Measurements from ENCODE around the gene TGFBI. TPM values are rescaled to one million over a fixed set of nuclear protein-coding genes. Genes with fewer than 3 reads are reported as not detected.

The TGFBI gene
- total RNA-seq, 4 donors from 2014 or later: 38.4 to 48.0 (median 40.0) TPM

DNA sequence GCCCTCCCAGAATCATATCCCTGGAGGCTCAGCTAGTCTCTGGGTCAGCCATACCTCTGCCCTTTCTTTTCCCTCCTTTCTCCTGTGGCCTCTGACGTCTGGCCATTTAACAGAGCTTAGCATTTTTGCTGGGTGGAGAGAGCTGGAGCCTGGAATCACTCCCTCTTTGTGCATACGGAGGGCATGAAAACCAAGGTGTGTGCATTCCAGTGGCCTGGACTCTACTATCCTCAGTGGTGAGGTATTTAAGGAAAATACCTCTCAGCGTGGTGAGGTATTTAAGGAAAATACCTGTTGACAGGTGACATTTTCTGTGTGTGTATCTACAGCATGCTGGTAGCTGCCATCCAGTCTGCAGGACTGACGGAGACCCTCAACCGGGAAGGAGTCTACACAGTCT lies 27.5 kb downstream of the TGFBI start:
- intact Hi-C loops (cut with DNase I; ENCODE audit: low total_unique reads): no loop called here

GRCh38 chr5:136056771-136057335 lies 28.1 kb downstream of the TGFBI start:
- TF ChIP-seq, protein P1, sequence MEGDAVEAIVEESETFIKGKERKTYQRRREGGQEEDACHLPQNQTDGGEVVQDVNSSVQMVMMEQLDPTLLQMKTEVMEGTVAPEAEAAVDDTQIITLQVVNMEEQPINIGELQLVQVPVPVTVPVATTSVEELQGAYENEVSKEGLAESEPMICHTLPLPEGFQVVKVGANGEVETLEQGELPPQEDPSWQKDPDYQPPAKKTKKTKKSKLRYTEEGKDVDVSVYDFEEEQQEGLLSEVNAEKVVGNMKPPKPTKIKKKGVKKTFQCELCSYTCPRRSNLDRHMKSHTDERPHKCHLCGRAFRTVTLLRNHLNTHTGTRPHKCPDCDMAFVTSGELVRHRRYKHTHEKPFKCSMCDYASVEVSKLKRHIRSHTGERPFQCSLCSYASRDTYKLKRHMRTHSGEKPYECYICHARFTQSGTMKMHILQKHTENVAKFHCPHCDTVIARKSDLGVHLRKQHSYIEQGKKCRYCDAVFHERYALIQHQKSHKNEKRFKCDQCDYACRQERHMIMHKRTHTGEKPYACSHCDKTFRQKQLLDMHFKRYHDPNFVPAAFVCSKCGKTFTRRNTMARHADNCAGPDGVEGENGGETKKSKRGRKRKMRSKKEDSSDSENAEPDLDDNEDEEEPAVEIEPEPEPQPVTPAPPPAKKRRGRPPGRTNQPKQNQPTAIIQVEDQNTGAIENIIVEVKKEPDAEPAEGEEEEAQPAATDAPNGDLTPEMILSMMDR (IDR thresholded peaks at IDR 0.05 in 4 of 5, conservative IDR thresholded peaks at IDR 0.05 in 1 of 5): no peak
- H3K27ac ChIP-seq: peak overlapping the region in 2 of 4 donors; percentile 33 to 57
- H3K4me3 ChIP-seq: no peak overlapping the region
- peaks cover 0 to 11% of the 10 kb centered on the region in 2 donors for H3K4me1 ChIP-seq
- intact Hi-C loops (cut with DNase I; ENCODE audit: low total_unique reads) (no loop called here), in situ Hi-C loops (cut with MboI; ENCODE audit: low sequenced_read_pairs in 4 of 4) (no loop called here)
- H3K27me3 ChIP-seq: no peaks in the 10 kb centered on the region
- DNase-seq: no peak
- no peak for ATAC-seq
- no peaks in the 10 kb centered on the region for H3K9me3 ChIP-seq
- no peaks in the 10 kb centered on the region for H3K36me3 ChIP-seq

More for the DNA sequence above, 27.5 kb downstream of the TGFBI start:
- Histone ChIP-seq H3K4me1 (peaks cover 0 to 11% of the 10 kb centered on the region in 2 donors), H3K36me3 (no peaks in the 10 kb centered on the region), H3K9me3 (no peaks in the 10 kb centered on the region), H3K27me3 (no peaks in the 10 kb centered on the region), H3K27ac (no peak overlapping the region), H3K4me3 (no peak overlapping the region)
- in situ Hi-C loops (cut with MboI; ENCODE audit: low sequenced_read_pairs in 4 of 4): no loop called here
- ATAC-seq: no peak
- no peak for DNase-seq
- no peak for TF ChIP-seq POLR2A (IDR thresholded peaks at IDR 0.05)
- TF ChIP-seq, protein P1 (IDR thresholded peaks at IDR 0.05 in 4 of 5, conservative IDR thresholded peaks at IDR 0.05 in 1 of 5): no peak

DNA sequence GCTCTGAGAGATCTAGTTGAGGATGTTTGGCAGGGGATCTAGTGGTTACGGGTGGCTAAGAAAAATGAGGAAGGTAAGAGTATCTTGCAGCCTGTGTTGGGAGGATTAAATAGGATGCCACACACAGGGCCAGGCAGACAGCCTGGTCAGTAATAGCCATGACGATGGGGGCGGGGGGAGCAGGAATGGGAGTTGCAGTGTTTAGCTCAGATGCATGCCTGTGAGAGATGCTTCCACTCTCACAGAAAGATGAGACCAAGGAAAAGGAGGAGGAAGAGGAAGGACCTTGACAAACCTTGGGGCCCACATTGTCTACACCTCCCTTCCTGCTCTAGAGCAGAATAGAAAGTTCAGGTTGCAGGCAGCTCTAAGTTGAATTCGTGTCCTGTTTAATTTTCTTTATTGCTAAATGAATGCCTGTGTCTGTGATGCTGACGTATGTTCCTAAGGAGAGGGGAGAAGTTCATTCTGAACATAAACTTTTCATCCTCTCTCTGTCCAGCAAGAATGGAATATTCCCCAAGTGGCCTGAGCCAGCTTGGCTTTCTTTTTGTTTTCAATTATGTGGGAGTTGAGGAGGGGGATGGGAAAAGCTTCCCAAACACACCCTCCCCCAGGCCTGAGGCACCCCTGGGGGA lies 28.7 kb downstream of the TGFBI start:
- no peaks in the 10 kb centered on the region for H3K36me3 ChIP-seq
- intact Hi-C loops (cut with DNase I; ENCODE audit: low total_unique reads): no loop called here
- no peaks in the 10 kb centered on the region for H3K9me3 ChIP-seq
- TF ChIP-seq, protein P1 (IDR thresholded peaks at IDR 0.05 in 4 of 5, conservative IDR thresholded peaks at IDR 0.05 in 1 of 5): no peak
- no peak for TF ChIP-seq POLR2A (IDR thresholded peaks at IDR 0.05)
- H3K27me3 ChIP-seq: no peaks in the 10 kb centered on the region
- ATAC-seq (no peak), DNase-seq (no peak)
- in situ Hi-C loops (cut with MboI; ENCODE audit: low sequenced_read_pairs in 4 of 4): no loop called here
- H3K27ac ChIP-seq: peak overlapping the region; percentile 40 to 60 (median 54)
- H3K4me1 ChIP-seq: peaks cover 0 to 11% of the 10 kb centered on the region in 2 donors
- H3K4me3 ChIP-seq: no peak overlapping the region

- intact Hi-C loops (cut with DNase I; ENCODE audit: low total_unique reads): no loop called here
Observed at GRCh38 chr5:136058039-136058971, 29.5 kb downstream of the TGFBI start.

More at GRCh38 chr5:136058039-136058971, 29.5 kb downstream of the TGFBI start:
- Histone ChIP-seq H3K4me1 (peaks cover 0 to 11% of the 10 kb centered on the region in 2 donors), H3K36me3 (no peaks in the 10 kb centered on the region), H3K27me3 (no peaks in the 10 kb centered on the region), H3K9me3 (no peaks in the 10 kb centered on the region), H3K4me3 (no peak overlapping the region), H3K27ac (peak overlapping the region; percentile 40 to 60 (median 54))
- in situ Hi-C loops (cut with MboI; ENCODE audit: low sequenced_read_pairs in 4 of 4): no loop called here
- DNase-seq (peak in 1 of 2 donors; percentile 48), ATAC-seq (peak; percentile 46 to 55)
- no peak for TF ChIP-seq POLR2A (IDR thresholded peaks at IDR 0.05)
- TF ChIP-seq, protein P1 (IDR thresholded peaks at IDR 0.05 in 4 of 5, conservative IDR thresholded peaks at IDR 0.05 in 1 of 5): no peak
